ENCODE data around the gene OSBPL3.
A peak's percentile ranks its signal among the peaks of the same experiment; 100 is the strongest.
"Not testable (repeated sequence)": the region's sequence is repeated elsewhere in the genome, so short reads cannot be mapped to it uniquely, and the experiment has no call there.

The OSBPL3 gene

DNA sequence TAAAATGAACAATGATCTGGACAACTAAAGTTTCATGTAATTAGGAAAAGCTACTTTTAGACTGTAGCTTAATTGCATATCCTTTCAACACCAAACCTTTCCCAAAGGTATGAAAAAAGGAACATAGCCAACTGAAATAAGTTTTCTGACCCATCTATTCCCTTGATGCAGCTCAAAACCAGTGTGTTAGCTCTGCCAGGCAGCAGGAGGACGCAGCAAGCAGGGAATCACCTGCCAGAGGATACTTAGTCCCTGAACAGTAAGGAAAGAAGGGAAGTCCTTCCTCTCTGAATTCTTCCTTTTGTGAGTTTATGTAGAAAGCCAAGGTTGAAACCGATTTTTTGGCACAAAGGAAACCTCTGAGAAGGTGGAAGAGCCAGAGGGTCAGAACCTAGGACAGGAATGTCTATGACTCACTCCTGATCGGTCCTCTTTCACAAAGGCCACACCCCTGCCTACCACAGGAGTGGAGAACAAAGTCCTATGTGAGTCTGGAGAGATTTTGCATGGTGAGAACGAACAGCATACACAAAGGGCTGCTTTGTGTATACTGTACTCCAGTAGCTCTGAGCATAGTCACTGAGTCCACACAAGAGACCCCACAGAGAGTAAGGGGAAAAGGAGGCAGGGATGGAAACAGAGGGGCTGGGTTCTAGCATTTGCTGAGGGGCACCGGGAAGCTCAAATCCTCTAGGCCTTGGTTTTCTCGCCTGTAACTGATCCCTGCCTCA lies 153.9 kb downstream of the OSBPL3 start:
- no peak for DNase-seq

DNA sequence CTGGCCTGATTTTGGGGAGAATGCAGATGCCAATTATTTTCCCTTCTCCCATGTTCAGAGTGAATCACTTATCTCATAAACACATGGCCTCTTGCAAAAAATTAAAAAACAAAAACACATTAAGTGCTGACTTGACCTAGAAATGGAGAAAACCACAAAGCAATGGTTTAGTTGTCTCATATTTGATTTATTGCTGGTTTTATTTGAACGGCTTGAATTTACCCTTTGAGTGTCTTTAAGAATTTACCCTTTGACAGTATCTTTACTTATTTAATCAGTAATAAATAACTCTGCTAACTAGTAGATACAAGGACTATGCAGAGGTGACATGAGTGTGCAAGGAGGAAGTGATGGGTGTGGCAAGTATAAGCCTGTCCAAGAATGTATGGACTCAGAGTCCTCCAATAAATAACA lies 154.6 kb downstream of the OSBPL3 start:
- no peak for DNase-seq

DNA sequence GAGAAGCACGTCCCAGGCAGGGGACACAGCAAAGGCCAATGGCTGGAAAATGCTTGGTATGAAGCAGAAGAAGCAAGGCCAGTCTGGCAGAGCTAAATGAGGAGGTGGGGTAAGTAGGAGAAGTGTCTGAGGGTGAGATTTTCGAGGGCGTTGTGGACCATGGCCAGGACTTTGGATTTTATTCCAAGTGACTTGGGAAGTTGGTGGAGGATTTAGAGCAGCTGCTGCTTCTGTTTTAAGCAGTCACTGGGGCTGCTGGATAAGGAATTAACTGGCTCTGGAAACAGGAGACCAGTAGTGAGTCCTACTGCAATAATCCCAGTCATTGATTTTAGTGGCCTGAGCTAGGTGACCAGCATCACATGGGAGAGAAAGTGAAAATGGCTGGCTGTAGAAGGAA lies 155.1 kb downstream of the OSBPL3 start:
- no peak for DNase-seq

DNA sequence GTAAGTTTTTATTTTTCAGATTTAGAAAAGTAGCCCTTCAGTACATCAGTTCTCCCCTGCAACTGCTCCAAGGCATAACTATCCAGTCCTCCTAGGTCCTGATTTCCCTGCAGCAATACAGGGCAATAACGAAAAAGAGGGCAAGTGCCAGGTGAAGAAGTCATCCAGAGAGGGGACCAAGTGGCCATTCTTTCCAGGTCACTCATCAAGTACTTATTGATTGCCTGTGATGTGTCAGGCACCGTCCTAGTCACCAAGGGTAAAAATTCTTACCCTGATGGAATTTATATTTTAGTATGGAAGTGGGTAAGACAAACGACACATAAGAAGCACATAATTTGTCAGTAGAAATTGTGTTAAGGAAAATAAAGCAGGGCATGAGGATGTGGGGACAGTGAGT lies 155.6 kb downstream of the OSBPL3 start:
- DNase-seq = no peak

DNA sequence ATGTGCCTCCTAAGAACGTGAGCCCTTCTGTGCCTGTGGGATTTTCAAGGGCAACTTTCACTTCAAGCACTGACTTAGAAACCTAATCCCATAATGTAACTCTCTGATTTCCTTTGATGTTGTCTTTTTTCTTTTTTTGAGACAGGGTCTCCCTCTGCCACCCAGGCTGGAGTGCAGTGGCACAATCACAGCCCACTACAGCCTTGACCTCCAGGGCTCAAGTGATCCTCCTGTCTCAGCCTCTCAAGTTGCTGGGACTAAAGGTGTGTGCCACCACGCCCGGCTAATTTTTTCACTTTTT lies 158.3 kb downstream of the OSBPL3 start:
- DNase-seq = no peak

DNA sequence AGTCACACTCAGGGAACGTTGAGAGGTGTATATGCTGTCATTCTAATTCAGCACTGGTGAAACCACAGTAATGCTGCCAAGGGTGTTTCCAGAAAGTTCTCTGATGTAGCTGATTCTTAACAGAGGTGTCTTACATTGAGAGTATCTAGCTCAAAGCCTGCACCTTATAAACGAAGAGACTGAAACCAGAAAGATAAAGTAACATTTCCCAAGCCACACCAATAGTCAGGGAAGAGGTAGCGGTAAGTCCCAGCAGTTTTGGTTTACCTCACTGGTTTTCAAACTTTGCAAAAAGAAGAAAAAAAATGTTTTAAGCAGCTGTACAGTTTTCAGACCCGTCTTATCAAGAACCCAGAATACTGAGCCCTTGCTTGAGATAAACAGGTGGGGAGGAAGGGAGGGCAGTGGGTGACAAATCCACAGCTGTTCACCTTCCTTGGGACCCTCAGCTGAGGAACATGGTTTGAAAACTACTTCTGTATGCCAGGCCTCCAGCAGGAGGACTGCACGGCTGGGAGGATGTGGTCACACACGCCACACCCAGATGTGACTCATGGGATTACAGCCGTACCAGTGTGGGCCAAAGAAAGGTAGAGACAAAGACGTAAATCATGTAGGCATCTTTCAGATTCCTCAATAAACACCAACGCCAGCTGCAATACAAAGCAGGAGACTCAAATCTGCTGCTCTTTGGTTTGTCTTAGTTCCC lies 158.8 kb downstream of the OSBPL3 start:
- no peak for DNase-seq

DNA sequence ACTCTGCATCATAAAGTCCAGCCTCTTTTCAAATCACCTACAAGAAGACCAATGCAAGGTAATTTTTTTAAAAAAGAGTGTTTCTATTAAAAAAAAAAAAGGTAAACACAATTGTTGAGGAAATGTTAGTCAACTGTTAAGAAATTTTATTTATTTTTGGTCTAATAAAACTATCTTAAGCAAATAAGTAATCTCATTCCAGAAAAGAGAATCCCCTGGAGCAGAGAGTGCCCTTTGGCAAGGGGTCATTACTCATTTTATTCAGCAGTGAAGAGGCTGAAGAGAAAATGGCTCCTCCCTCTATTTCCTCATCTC lies 159.3 kb downstream of the OSBPL3 start:
- DNase-seq = no peak

DNA sequence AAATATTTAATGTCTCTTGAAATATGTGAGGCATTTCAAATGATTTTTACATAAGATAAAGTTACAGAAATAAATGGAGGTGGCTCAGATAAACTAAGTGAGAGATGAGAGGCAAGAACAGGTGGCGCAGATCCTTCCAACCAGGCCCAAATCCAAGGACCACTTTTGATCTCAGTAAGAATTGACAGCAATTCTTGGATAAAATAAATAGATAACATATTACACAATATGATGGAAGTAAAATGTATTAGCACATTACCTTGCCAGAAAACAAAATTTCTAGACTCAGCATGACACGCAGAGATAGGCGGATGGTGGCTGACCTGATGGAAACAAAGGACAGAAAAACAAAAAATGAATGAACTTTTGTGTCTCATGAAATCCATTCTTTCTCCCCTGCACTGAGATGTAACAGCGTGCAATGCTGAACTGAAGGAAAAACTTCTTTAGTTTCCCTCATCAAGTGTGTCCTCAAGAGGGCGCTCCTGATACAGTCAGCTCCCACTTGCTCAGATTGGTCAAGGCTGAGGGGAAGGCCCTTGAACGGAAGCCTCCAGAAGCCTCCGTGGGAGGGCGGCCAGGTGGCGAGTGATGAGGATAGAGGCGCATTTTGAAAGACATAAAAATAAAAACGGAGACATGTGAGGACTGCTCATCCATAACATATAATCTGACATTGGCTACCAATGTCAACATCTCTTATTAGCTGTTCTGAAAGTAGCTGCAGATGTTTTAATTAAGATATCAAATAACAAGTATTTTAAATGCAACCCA lies 159.9 kb downstream of the OSBPL3 start:
- peak; percentile 59 for DNase-seq

DNA sequence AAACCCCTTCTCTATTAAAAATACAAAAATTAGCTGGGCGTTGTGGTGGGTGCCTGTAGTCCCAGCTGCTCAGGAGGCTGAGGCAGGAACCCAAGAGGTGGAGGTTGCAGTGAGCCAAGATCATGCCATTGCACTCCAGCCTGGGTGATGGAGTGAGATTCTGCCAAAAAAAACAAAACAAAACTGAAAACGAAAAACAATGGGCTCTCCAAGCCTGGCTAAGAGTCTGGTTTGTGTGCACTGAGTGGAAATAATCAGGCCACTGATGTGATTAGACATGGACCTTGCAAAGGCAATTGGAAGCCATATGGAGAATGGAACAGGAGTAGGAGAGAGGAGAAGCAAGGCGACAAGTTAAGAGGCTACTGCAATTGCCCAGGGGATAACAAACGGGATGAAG lies 162.6 kb downstream of the OSBPL3 start:
- DNase-seq = no peak

DNA sequence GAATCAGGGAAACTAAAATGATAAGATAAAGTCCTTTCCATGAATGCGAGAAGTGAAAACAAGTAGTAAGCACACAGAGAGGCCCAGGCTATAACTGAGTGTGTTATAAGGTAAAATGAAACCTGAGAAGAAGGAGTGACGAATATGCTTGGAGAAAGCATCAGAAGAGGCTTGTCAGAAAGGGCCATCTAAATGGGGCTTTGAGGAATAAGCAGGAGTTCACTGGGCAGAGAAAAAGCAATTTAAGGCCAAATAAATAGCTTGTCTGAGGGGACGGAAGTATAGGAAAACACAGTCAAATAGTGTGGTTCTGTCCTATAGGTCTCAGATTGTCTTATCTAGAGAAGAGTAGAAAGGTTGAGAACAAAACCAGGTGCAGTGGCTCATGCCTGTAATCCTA lies 163.1 kb downstream of the OSBPL3 start:
- no peak for DNase-seq

DNA sequence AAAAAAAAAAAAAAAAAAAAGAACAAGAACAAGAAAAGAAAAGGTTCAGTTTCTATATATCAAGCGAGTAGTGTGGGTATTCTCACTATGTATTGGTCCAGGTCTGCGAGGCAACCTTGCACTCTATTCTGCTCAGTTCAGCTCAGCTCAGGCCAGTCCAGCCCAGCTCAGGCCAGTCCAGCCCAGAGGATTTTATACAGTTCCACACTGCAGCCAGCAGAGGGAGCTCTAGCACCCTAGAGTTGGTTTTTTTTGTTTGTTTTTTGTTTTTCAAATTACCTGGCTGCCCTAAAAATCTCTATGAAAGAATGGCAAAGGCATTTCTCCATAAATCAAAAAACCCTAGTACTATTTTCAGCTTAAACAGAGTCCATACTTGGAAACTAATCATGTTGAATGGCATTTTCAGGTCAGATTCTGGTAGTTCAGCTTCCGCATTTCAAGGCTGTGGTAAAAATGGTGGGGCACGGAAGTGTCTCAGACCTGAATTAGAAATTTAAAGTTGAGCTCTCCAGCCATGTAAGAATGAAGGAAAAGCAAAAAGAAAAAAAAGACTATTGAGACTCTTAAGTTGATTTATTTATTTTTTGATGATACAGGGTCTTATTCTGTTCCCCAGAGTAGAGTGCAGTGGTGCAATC lies 167.6 kb downstream of the OSBPL3 start:
- no peak for DNase-seq

DNA sequence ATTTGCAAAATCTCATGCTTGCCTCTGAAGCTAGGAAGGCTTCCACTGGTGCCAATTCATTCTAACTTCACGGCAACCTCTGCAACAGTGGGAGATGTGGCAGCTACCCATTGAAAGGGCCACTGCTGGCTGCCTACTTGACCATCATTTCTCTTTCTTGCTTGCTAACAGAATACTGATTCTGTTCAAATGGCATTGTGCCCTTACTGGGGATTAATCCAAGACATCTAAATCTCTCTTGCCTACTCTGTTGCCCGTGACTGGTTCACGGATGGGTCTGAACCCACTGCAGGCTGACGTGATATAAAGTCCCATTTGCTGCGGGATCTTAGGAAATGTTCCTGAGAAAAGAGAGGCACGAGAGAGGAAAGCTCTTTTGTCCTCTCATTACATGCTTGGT lies 171.5 kb downstream of the OSBPL3 start:
- no peak for DNase-seq

DNA sequence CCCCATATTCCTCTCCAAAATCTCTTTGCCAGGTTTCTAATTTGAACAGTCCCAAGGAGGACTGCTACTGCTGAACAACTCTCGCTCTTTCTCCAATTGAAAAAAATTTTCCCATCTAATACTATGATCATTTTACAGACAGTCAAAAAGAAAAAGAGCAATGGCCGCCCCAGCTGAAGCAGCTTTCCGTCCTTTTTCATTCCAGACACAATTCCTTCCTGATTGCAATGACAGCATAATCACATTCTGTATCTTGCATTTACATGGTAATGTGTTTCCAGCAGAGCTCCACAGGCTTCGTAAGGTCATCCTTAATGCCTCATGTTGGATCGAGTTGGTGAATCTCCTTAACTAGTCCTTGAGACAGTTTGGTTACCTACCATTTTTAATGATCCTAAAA lies 177.7 kb downstream of the OSBPL3 start:
- DNase-seq = no peak

DNA sequence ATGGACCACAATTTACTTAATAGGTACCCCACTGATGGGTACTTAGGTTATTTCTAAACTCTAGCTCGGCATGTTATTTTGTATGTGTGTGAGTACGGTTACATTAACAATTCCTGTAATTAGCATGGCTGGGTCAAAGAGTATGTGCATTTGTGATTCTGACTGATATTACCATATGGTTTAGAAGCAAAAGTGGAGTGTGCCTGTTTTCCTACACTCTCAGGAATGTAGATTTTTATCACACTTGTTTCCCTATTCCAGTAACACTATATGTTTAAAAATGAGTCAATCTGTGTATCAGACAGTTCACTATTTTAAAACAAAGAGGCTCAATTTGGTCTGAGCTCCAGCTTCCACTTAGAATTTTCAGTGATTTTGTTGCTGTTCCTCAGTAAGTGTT lies 178.1 kb downstream of the OSBPL3 start:
- DNase-seq = no peak

DNA sequence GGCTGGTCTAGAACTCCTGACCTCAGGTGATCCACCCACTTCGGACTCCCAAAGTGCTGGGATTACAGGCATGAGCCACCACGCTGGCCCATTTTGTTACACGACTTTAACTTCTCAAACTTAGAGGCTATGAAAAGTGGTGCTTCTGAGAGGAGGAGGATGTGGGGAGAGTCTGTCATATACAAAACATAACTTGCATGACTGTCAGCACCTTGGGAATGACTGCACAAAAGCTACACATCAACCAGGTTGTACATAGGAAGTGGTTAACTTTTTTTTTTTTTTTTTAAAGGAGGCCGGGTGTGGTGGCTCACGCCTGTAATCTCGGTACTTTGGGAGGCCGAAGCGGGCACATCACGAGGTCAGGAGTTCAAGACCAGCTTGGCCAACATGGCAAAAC lies 179.3 kb downstream of the OSBPL3 start:
- DNase-seq = no peak

DNA sequence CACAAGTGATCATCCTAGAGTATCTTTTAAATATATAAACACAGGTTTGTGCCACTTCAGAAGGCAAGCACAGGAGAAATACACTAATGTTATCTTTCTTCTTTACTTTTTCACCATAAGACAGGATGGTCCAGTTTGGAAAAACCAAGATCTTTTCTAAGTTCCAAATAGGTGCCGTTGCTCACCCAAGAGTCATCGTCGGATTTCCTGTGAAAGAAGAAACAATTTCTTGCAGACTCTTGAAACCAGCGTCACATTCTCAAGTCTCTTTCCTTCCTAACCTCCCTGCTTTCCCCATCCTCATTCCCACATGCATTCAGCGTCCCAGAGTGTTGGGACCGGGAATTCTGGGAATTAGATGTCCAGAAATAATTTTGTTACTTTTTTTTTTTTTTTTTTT lies 179.9 kb downstream of the OSBPL3 start:
- no peak for DNase-seq

DNA sequence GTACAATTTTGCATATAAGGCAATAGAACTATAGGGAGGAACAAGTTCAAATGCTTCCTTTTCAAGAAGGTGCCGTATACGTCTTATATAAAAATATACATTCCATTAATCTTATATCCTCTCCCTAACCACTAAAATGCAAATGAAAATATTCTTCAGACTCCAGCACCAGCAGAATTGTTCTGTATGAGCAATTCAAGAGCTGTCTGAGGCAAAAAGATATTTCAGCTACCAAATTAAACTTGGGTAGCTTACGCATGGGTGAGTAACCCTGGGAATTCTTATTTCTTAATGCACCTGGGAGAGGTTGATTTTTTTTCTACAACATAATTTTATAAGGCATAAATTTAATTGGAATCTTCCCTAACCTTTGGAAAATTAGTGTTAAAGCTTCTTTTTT lies 180.5 kb downstream of the OSBPL3 start:
- no peak for DNase-seq

DNA sequence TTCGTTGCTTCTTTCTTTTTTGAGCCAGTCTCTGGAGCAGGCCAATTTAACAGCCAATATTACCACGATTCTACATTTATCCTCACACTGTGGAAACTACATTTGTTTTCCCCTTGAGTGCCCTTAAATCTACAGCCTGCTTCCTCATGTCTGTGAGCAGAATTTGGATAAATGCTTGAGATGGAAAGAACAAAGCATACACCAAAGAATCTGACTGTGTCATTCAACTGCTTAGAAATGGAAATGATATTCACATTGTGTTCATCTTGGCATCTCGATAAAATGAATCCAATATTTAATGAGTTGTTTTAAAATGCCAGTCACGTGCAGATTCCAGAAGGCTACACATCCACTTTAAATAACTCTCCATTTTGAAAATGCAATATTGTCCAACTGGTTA lies 181.7 kb downstream of the OSBPL3 start:
- DNase-seq = no peak

DNA sequence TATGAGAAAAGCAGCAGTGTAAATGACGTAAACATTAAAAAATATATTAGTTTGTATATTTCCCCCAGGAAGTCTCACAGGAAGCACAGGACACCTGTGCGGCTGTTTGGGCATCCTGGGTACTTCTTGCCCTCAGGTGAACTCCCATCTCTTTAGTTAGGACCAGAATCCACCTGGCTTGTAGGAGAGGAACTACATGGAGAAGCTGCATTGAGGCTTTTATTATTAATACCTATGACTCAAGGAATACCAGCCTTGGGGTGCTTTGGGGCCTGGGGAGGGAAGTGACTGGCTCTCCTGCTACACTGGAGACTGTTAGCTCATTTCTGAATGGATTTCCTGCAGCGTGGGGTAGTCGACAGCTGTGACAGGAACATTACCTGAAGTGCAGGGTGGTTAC lies 182.7 kb downstream of the OSBPL3 start:
- no peak for DNase-seq

DNA sequence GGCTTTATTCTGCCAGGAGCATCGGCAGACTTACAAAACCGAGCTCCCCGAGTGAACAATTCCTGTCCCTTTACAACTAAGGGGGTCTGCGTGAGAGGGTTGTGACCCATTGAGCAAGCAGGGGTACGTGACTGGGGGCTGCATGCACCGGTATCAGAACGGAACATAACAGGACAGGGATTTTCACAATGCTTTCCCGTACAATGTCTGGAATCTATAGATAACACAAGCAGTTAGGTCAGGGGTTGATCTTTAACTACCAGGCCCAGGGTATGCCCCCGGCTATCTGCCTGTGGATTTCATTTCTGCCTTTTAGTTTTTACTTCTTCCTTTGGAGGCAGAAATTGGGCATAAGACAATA lies 184.6 kb downstream of the OSBPL3 start:
- no peak for DNase-seq

DNA sequence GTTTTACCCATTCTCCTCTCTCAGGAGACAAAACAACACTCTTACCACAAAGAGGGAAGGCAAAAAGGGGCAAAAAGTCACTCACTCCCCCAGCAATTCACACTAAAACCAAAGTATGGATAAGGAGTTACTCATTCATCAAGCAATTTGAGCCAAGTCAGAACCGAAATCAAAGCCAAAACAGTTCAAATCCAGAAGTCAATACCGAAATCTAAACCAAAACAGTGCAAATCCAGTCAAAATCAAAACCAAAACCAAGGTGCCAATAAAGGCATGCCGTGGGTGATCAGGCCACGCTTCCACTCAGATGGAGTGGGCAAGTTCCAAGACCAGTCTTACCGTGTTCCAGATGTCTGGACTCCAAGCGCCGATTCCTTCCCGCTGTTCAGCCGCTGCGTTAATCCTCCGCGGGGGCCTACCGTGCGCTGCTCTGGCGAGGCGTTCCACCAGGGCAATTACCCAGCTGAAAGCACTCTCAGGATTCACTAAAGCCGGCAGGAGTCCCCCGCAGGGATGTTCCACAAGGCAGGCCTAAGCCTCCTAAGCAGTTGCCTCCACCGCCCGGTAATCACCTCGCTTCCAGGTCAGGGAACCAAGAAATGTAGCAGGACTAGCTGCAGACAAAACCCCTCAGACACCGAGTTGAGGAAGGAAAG lies 185.1 kb downstream of the OSBPL3 start:
- not testable (repeated sequence) for DNase-seq

DNA sequence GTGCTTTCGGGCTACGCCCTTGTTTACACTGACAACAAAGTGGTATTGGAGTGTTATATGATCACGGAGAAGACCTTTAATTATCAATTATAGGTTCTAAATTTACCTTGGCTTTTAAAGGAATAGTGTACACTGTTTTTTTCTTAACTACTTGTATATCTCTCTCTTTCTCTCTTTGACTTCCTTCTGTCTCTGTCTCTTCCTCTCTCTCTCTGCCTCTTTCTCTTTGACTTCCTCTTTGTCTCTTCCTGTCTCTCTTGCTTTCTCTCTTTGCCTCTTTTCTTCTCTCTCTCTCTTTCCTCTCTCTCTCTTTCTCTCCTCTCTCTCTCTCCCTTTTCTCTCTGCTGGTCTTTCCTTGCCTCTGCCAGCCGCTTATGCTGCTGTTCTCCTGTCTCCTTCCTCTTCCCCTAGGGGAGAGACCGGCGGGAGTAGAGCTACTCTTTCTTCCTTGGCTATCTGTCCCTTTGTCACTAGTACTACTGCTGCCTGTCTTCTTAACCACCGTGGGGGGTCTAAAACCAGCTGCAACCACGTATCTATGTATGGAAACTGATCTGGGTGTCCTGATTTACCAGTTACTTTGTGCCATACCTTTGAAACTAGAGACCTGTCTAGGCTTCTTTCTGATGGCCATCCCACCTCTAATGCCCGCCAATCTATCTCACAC lies 185.9 kb downstream of the OSBPL3 start:
- DNase-seq = no peak
